Naive thymus-derived CD4-positive, alpha-beta T cell (primary cell): ENCODE results near the gene EFNA2. TPM values are rescaled to one million over a fixed set of nuclear protein-coding genes. Genes with fewer than 3 reads are reported as not detected.

ENCODE experiments used
- polyA plus RNA-seq, 2 donors: library from polyadenylated mRNA; unstranded; fragments of 300-500 nt; fragmentation: Illumina TruSeq; gene quantifications; one replicate each; pipeline ENCODE4 v1.2.3, GENCODE V29; 2021
- total RNA-seq, 6 experiments: library from RNA in 5 of 6; stranded (reverse) in 5 of 6; gene quantifications; 1 replicate in 5 of 6; 2 replicates in 1 of 6; pipeline ENCODE4 v1.2.3 and lab custom pipeline; 2021 to 2026

Gene EFNA2
- total and polyA plus RNA-seq, 7 experiments from 2014 or later, result not detected

Other genes with a start within 250 kb of the EFNA2 start
- 100 to 1,000 TPM in 4 of 5 experiments, 10 to 100 TPM in 1; 57.8 to 323 (median 155) TPM for gene ABCA7, start 245.8 kb upstream of the EFNA2 start, total RNA-seq
- 10 to 100 TPM in 1 of 2 donors, 1 to 10 TPM in 1; 6.6 to 25.5 TPM for gene ABCA7, start 245.8 kb upstream of the EFNA2 start, polyA plus RNA-seq
- 1,000 to 10,000 TPM in 1 of 5 experiments, 100 to 1,000 TPM in 4; 467 to 1,030 (median 779) TPM for gene ARHGAP45, start 218.7 kb upstream of the EFNA2 start, total RNA-seq
- 100 to 1,000 TPM; 305 to 880 TPM for gene ARHGAP45, start 218.7 kb upstream of the EFNA2 start, polyA plus RNA-seq
- gene POLR2E, start 190.5 kb upstream of the EFNA2 start, total RNA-seq, result 100 to 1,000 TPM in 1 of 5 experiments, 10 to 100 TPM in 4; 75.3 to 157 (median 82.1) TPM
- 100 to 1,000 TPM; 136 to 179 TPM for gene POLR2E, start 190.5 kb upstream of the EFNA2 start, polyA plus RNA-seq
- 100 to 1,000 TPM; 122 to 235 (median 194) TPM for gene GPX4, start 181.9 kb upstream of the EFNA2 start, total RNA-seq
- 100 to 1,000 TPM; 417 to 522 TPM for gene GPX4, start 181.9 kb upstream of the EFNA2 start, polyA plus RNA-seq
- 100 to 1,000 TPM in 3 of 5 experiments, 10 to 100 TPM in 2; 88.6 to 137 (median 104) TPM for gene SBNO2, start 111.6 kb upstream of the EFNA2 start, total RNA-seq
- 1 to 10 TPM; 1.7 to 2.6 TPM for gene SBNO2, start 111.6 kb upstream of the EFNA2 start, polyA plus RNA-seq
- 10 to 100 TPM; 67.7 to 91.3 (median 71.6) TPM for gene STK11, start 80.1 kb upstream of the EFNA2 start, total RNA-seq
- gene STK11, start 80.1 kb upstream of the EFNA2 start, polyA plus RNA-seq, result 10 to 100 TPM; 13.9 to 28.9 TPM
- under 1 TPM in 2 of 5 experiments, not detected in 3; 0.15 to 0.27 TPM for gene CBARP, start 47.9 kb upstream of the EFNA2 start, total RNA-seq
- not detected for gene CBARP, start 47.9 kb upstream of the EFNA2 start, polyA plus RNA-seq
- 100 to 1,000 TPM in 3 of 5 experiments, 10 to 100 TPM in 2; 90.6 to 178 (median 102) TPM for gene ATP5F1D, start 44.1 kb upstream of the EFNA2 start, total RNA-seq
- gene ATP5F1D, start 44.1 kb upstream of the EFNA2 start, polyA plus RNA-seq, result 100 to 1,000 TPM; 209 to 302 TPM
- 100 to 1,000 TPM in 2 of 5 experiments, 10 to 100 TPM in 3; 22.6 to 310 (median 78.1) TPM for gene MIDN, start 37.3 kb upstream of the EFNA2 start, total RNA-seq
- gene MIDN, start 37.3 kb upstream of the EFNA2 start, polyA plus RNA-seq, result 1 to 10 TPM; 1.4 to 3.6 TPM
- gene CIRBP, start 16.5 kb upstream of the EFNA2 start, total RNA-seq, result 100 to 1,000 TPM; 237 to 629 (median 524) TPM
- gene CIRBP, start 16.5 kb upstream of the EFNA2 start, polyA plus RNA-seq, result 100 to 1,000 TPM; 233 to 247 TPM
- 10 to 100 TPM; 31.7 to 57.3 (median 47.7) TPM for gene FAM174C, start 10.3 kb upstream of the EFNA2 start, total RNA-seq
- 10 to 100 TPM; 75.0 to 78.8 TPM for gene FAM174C, start 10.3 kb upstream of the EFNA2 start, polyA plus RNA-seq
- 100 to 1,000 TPM in 1 of 5 experiments, 10 to 100 TPM in 4; 48.4 to 101 (median 68.0) TPM for gene NDUFS7, start 98.0 kb downstream of the EFNA2 start, total RNA-seq
- 100 to 1,000 TPM; 182 to 232 TPM for gene NDUFS7, start 98.0 kb downstream of the EFNA2 start, polyA plus RNA-seq
- 10 to 100 TPM; 10.9 to 24.2 (median 17.5) TPM for gene GAMT, start 115.7 kb downstream of the EFNA2 start, total RNA-seq
- gene GAMT, start 115.7 kb downstream of the EFNA2 start, polyA plus RNA-seq, result 10 to 100 TPM; 29.3 to 32.3 TPM
- gene DAZAP1, start 121.7 kb downstream of the EFNA2 start, total RNA-seq, result 100 to 1,000 TPM; 129 to 227 (median 144) TPM
- 1 to 10 TPM; 5.0 to 5.7 TPM for gene DAZAP1, start 121.7 kb downstream of the EFNA2 start, polyA plus RNA-seq
- gene RPS15, start 152.5 kb downstream of the EFNA2 start, total RNA-seq, result 1,000 to 10,000 TPM; 1,300 to 2,097 (median 2,012) TPM
- 1,000 to 10,000 TPM; 3,657 to 3,761 TPM for gene RPS15, start 152.5 kb downstream of the EFNA2 start, polyA plus RNA-seq
- under 1 TPM; 0.05 to 0.24 (median 0.10) TPM for gene APC2, start 164.2 kb downstream of the EFNA2 start, total RNA-seq
- gene APC2, start 164.2 kb downstream of the EFNA2 start, polyA plus RNA-seq, result under 1 TPM; 0.01 to 0.05 TPM
- 10 to 100 TPM; 24.2 to 64.5 (median 44.6) TPM for gene C19orf25, start 193.3 kb downstream of the EFNA2 start, total RNA-seq
- 10 to 100 TPM; 43.6 to 69.8 TPM for gene C19orf25, start 193.3 kb downstream of the EFNA2 start, polyA plus RNA-seq
- gene PCSK4, start 204.5 kb downstream of the EFNA2 start, total RNA-seq, result 10 to 100 TPM in 1 of 5 experiments, 1 to 10 TPM in 3, under 1 TPM in 1; 0.87 to 10.8 (median 7.8) TPM
- gene PCSK4, start 204.5 kb downstream of the EFNA2 start, polyA plus RNA-seq, result under 1 TPM; 0.64 to 0.72 TPM
- gene REEP6, start 205.3 kb downstream of the EFNA2 start, total RNA-seq, result 1 to 10 TPM; 1.6 to 5.3 (median 4.4) TPM
- 1 to 10 TPM; 5.6 to 7.2 TPM for gene REEP6, start 205.3 kb downstream of the EFNA2 start, polyA plus RNA-seq
- 1 to 10 TPM; 3.6 to 9.9 (median 6.0) TPM for gene ADAMTSL5, start 227.1 kb downstream of the EFNA2 start, total RNA-seq
- gene ADAMTSL5, start 227.1 kb downstream of the EFNA2 start, polyA plus RNA-seq, result 1 to 10 TPM; 4.3 to 4.8 TPM
- not detected for gene PLK5, start 238.2 kb downstream of the EFNA2 start, total RNA-seq
- gene PLK5, start 238.2 kb downstream of the EFNA2 start, polyA plus RNA-seq, result not detected